ENCODE data around the gene COMT.
A peak's percentile ranks its signal among the peaks of the same experiment; 100 is the strongest.

The COMT gene

DNA sequence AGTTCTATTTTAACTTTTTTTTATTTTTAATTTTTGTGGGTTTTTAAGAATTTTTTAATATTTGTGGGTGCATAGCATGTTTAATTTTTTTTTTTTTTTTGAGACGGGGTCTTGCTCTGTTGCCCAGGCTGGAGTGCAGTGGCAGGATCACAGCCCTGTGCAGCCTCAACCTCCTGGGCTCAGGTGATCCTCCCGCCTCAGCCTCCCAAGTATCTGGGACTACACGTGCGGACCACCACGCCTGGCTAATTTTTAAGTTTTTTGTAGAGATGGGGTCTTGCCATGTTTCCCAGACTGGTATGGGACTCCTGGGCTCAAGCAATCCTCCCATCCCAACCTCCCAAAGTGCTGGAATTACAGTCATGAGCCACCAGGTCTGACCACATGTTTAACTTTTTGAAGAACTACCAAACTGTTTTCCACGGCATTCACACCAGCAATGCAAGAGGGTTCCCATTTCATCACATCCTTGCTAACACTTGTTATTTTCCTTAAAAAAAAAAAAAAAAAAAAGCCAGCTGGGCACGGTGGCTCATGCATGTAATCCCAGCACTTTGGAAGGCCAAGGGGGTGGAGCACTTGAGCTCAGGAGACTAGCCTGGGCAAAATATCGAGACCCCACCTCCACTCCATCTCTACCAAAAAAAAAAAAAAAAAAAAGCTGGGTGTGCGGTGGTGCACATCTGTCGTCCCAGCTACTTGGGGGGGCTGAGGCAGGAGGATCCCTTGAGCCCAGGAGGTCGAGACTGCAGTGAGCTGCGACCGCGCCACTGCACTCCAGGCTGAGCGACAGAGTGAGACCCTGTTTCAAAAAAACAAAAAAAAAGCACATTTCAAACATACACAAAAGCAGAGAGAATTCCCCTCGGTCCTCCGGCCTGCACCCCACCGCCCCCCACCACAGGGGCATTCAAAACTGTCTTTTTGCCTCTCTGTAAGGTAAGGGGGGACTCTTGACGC, 16.8 kb downstream of the COMT start:
- DNase-seq (ENCODE audit: low read depth): no peak

GRCh38 chr22:19959043-19959586, 17.5 kb downstream of the COMT start:
- no peak for DNase-seq (ENCODE audit: low read depth)

- DNase-seq (ENCODE audit: low read depth): no peak
Measured at GRCh38 chr22:19959587-19960490, 18.3 kb downstream of the COMT start.

- DNase-seq (ENCODE audit: low read depth): no peak
Measured at GRCh38 chr22:19960491-19961200, 19.1 kb downstream of the COMT start.

DNA sequence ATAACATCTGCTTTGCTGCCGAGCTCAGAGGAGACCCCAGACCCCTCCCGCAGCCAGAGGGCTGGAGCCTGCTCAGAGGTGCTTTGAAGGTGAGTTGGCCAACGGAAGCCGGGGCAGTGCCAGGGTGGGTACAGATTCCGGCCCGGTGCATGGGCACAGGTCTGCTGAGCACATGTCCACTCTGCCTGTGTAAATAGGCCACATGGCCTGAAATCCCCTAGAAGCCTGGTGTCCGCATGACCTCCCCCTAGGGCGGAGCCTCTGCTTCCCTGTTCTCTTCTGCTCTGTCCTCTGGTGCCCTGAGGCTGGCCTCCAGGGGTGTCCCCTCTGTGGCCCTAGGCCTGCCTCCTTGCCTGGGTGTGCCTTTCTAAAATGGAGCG, 19.6 kb downstream of the COMT start:
- DNase-seq (ENCODE audit: low read depth): no peak

DNA sequence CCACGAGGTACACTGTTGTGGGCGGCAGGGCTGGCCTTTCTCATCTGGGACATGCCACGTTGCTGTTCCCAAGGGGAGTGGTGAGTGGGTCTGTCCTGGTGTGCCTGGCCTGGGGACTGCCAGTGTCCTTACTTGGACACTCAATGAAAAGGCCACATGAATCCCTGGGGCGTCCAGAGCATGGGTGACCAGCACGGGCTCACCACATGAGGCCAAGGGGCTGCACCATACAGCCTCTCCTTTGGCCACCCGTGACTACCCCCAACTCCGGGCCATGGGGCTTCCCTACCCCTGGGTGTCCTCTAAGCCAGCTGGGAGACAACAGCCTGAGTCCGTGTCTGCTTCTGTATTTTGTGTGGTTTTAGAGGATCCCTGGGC, 20.3 kb downstream of the COMT start:
- no peak for DNase-seq (ENCODE audit: low read depth)

DNA sequence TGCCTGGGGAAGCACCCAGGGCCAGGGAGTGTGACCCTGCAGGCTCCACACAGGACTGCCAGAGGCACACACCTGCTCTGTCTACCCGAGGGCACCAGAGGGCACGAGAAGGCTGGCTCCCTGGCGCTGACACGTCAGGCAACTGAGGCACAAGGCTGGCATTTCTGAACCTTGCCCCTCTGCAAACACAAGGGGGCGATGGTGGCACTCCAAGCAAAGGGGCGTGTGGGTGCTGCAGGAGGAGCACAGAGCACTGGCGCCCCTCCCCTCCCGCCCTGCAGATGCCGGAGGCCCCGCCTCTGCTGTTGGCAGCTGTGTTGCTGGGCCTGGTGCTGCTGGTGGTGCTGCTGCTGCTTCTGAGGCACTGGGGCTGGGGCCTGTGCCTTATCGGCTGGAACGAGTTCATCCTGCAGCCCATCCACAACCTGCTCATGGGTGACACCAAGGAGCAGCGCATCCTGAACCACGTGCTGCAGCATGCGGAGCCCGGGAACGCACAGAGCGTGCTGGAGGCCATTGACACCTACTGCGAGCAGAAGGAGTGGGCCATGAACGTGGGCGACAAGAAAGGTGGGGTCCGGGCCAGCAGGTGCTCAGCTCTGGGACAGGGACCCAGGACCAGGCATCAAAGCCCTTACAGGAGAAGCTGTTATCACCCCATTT, 20.8 kb downstream of the COMT start:
- peak; percentile 10 for DNase-seq (ENCODE audit: low read depth)

DNA sequence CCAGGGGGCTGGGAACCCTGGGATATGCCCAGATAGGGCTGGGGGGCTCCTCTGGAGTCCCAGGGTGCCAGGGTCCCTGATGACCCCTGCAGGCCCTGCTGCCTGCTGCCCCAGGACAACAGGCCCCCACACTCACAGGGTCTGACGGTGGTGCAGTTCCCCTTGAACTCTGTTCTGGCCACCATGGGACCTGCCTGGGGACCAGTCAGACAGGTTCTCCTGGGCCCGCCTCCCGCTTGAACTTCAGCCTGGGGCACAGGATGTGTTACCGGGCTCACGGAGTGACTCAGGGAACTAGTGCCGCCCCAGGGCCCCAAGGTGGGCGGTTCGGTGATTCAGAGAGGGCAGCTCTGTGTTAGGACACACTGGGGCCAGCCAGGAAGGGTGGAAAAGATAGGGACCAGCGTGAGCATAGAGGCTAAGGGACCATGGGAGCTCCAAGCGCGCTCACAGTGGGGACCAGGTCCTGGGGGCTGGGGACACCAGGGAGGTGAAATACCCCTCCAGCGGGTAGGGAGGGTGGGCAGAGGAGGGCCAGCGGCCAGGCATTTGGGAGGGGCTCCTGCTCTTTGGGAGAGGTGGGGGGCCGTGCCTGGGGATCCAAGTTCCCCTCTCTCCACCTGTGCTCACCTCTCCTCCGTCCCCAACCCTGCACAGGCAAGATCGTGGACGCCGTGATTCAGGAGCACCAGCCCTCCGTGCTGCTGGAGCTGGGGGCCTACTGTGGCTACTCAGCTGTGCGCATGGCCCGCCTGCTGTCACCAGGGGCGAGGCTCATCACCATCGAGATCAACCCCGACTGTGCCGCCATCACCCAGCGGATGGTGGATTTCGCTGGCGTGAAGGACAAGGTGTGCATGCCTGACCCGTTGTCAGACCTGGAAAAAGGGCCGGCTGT, 21.6 kb downstream of the COMT start:
- DNase-seq (ENCODE audit: low read depth): no peak

GRCh38 chr22:19963863-19964642, 22.5 kb downstream of the COMT start:
- no peak for DNase-seq (ENCODE audit: low read depth)

GRCh38 chr22:19964701-19965386, 23.3 kb downstream of the COMT start:
- DNase-seq (ENCODE audit: low read depth): no peak

DNA sequence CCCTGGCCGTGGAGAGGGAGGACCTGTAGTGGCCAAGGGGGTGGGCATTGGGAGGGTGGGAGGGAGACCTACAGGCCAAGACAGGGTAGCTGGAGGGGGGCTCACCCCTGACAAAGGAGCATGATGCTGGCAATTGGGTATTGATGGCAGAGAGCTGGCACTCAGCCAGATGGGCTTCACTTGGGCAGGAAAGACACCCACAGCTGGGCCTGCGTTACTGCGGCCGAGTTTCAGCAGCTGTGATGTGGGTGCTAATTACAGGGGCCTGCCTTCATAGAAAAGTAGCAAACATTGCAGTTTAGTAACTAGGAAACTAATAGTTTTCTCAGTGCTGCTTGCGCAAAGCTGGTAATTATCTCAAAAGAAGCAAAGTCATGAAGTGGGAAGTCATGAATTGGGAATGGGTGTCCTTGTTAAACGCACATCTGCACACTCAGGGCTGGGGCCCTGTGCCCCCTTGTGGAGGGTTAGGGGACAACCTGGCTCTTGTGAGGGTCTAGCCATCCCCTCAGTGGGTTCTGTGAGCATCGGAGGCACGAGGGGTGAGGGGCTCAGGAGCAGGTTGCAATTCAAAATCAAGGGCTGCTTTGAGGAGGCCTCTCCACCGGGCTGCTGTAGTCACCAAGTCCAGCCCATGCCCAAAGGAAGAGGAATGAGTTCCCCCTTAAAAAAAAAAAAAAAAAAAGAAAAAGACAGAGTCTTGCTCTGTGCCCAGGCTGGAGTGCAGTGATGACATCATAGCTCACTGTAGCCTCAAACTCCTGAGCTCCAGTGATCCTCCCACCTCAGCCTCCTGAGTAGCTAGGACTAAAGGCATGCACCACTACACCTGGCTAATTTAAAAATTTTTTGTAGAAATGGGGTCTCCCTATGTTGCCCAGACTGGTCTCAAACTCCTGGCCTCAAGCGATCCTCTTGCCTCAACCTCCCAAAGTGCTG, 24.5 kb downstream of the COMT start:
- no peak for DNase-seq (ENCODE audit: low read depth)

- DNase-seq (ENCODE audit: low read depth): no peak
Measured at GRCh38 chr22:19966908-19967750, 25.6 kb downstream of the COMT start.

DNA sequence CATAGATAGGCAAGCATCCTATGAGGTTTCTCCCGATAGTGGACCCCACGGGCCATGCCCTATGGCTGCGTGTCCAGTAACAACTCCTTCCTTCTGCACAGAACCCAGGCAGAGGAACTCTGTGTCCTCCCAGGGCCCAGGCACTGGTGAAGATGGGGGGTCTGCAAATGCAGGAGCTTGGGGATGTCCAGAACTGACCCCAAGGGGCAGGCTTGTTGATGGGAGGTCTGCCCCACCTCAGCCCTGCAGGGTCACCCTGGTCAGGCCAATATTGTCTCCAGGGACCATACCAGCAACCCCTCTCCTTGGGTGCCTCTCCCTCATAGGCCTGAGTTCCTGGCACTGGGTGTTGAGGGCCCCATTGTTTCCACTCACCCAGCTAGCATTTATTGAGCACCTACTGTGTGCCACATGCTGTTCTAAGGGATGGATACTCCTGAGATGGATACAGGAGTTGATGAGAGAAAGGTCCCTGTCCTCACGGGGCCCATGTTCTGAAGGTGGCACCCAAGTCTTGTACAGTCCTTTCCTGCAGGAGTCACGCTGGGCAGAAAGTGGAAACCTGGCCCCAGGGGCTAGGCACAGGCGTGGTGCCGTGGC, 26.4 kb downstream of the COMT start:
- DNase-seq (ENCODE audit: low read depth): no peak

DNA sequence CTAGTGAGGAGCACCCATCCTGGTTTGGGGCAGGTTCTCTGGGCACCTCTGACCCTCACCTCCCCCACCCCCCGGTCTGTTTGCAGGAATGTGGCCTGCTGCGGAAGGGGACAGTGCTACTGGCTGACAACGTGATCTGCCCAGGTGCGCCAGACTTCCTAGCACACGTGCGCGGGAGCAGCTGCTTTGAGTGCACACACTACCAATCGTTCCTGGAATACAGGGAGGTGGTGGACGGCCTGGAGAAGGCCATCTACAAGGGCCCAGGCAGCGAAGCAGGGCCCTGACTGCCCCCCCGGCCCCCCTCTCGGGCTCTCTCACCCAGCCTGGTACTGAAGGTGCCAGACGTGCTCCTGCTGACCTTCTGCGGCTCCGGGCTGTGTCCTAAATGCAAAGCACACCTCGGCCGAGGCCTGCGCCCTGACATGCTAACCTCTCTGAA, 26.9 kb downstream of the COMT start:
- no peak for DNase-seq (ENCODE audit: low read depth)

DNA sequence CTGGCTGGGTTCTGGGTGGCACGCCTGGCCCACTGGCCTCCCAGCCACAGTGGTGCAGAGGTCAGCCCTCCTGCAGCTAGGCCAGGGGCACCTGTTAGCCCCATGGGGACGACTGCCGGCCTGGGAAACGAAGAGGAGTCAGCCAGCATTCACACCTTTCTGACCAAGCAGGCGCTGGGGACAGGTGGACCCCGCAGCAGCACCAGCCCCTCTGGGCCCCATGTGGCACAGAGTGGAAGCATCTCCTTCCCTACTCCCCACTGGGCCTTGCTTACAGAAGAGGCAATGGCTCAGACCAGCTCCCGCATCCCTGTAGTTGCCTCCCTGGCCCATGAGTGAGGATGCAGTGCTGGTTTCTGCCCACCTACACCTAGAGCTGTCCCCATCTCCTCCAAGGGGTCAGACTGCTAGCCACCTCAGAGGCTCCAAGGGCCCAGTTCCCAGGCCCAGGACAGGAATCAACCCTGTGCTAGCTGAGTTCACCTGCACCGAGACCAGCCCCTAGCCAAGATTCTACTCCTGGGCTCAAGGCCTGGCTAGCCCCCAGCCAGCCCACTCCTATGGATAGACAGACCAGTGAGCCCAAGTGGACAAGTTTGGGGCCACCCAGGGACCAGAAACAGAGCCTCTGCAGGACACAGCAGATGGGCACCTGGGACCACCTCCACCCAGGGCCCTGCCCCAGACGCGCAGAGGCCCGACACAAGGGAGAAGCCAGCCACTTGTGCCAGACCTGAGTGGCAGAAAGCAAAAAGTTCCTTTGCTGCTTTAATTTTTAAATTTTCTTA, 27.8 kb downstream of the COMT start:
- no peak for DNase-seq (ENCODE audit: low read depth)

DNA sequence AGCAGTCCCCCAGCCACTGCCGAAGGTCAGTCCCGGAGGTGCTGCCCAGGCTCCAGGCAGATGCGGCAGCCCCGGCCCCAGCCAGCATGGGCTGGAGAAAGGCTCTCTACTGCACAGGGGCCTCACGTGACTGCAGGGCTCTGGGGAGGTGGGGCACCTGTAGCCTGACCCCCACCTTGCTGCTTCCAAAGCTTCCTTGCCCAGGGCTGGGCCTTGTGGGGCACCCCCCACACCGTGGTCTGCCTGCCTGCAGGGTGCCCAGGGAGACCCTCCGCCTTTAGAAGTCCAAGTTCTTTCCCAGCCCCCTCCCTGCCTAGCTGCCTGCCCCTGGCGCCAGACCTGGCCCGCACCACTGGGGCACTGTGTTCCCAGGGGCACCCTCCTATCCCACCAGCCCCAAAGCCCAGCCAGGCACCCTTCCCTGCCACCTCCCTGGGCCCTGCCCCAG, 28.5 kb downstream of the COMT start:
- no peak for DNase-seq (ENCODE audit: low read depth)

All from stimulated activated CD4-positive, alpha-beta T cell treated with anti-CD3 and anti-CD28 coated beads, Interleukin-2, amount 100 ng/mL, for 4 hours (primary cell).